PFSK-1 (cell line): Measurements from ENCODE around the gene PRDM15.

Experiments
- FOXP2 ChIP-seq: optimal IDR thresholded peaks from 2 replicates; pipeline ENCODE3; 2011; ENCODE audit warnings: borderline replicate concordance, control low read depth, inconsistent platforms; ENCODE audit not compliant: insufficient read depth; ENCODE audit errors: extremely low read length, extremely low read depth
- POLR2AphosphoS5 ChIP-seq: IDR thresholded peaks from 2 replicates; pipeline ENCODE4 v1.6.1; 2012; ENCODE audit warnings: low read depth, mild to moderate bottlenecking, control low read depth, low read length, moderate library complexity
- SIN3A ChIP-seq: IDR thresholded peaks from 2 replicates; pipeline ENCODE4 v1.6.1; 2012; ENCODE audit warnings: mild to moderate bottlenecking, low read length, moderate library complexity, borderline replicate concordance; ENCODE audit not compliant: insufficient read depth
- TAF1 ChIP-seq: IDR thresholded peaks from 2 replicates; pipeline ENCODE4 v1.6.1; 2012; ENCODE audit warnings: low read length, control low read depth, borderline replicate concordance; ENCODE audit not compliant: insufficient read depth
- TF ChIP-seq, protein P1 (sequence below), 2 experiments: IDR thresholded peaks; 2 replicates each; pipeline versions ENCODE4 v1.6.1 to v1.8.0; 2011 to 2012; ENCODE audit warnings: low read depth in 2 of 2, low read length in 2 of 2, control low read depth in 1 of 2, inconsistent platforms in 1 of 2, mild to moderate bottlenecking in 1 of 2, moderate library complexity in 1 of 2; ENCODE audit not compliant: insufficient read depth in 1 of 2

Gene PRDM15

DNA sequence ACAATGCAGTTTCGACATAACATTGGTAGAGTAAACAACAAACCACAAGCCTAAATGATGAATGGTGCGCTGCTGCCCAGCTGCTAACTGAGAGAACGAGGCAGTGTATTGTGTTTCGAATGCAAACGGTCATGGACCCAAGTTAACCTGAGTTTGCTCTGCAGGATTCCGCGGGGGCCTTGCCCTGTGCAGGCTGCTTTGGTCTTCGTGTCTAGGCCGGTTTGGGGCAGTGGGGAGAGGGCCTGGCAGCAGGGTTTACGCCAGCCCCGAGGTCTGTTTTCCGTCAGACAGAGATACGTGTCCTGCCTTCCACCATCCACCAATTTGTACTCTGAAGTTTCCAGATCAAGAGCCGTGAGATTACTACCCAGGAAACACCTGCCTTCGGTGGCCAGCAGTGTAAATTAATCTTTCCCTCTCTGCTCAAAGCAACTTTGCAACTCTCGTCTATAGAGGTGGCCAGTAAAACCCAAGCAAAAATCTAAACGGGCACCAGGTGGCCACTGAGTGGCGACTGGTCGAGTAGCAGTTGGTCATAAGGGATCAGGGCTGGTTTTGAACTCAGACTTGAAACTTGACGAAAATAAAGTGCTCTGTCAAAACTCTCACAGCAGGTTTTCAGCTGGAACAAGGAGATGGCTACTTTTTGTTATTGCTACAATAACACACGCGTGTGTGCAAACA, 6.3 kb upstream of the PRDM15 start:
- TF ChIP-seq SIN3A = no peak
- no peak for TF ChIP-seq TAF1
- TF ChIP-seq FOXP2 = no peak
- no peak for TF ChIP-seq POLR2AphosphoS5
- TF ChIP-seq, protein P1, sequence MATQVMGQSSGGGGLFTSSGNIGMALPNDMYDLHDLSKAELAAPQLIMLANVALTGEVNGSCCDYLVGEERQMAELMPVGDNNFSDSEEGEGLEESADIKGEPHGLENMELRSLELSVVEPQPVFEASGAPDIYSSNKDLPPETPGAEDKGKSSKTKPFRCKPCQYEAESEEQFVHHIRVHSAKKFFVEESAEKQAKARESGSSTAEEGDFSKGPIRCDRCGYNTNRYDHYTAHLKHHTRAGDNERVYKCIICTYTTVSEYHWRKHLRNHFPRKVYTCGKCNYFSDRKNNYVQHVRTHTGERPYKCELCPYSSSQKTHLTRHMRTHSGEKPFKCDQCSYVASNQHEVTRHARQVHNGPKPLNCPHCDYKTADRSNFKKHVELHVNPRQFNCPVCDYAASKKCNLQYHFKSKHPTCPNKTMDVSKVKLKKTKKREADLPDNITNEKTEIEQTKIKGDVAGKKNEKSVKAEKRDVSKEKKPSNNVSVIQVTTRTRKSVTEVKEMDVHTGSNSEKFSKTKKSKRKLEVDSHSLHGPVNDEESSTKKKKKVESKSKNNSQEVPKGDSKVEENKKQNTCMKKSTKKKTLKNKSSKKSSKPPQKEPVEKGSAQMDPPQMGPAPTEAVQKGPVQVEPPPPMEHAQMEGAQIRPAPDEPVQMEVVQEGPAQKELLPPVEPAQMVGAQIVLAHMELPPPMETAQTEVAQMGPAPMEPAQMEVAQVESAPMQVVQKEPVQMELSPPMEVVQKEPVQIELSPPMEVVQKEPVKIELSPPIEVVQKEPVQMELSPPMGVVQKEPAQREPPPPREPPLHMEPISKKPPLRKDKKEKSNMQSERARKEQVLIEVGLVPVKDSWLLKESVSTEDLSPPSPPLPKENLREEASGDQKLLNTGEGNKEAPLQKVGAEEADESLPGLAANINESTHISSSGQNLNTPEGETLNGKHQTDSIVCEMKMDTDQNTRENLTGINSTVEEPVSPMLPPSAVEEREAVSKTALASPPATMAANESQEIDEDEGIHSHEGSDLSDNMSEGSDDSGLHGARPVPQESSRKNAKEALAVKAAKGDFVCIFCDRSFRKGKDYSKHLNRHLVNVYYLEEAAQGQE (IDR thresholded peaks at IDR 0.05; ENCODE audit: insufficient read depth in 1 of 2, low read depth in 2 of 2, low read length in 2 of 2) = no peak

DNA sequence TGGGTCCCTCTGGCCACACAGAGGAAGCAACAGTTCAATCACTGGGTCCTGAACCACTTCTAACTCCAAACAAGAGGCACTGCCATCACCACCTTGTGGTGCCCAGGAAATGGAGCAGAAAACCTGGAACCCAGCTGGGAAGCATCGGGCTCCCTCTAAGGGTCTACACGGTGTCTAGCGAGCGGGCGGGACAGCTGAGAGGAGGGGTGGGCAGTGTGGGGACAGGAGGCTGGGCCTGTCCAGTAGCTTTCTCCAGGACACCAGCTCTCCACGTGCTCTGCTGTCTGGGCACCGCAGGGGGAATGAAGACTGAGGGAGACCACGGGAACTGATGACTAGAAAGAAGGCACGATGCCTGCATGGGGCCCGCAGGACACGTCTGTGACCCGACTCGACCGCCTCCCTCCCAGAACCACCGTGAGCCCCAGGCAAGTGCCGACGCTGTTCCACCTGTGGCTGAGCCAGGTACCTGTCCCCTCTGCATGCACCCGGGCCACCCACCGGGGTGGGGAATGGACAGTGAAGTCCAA, 5.4 kb upstream of the PRDM15 start:
- no peak for TF ChIP-seq FOXP2
- TF ChIP-seq, protein P1 (IDR thresholded peaks at IDR 0.05; ENCODE audit: insufficient read depth in 1 of 2, low read depth in 2 of 2, low read length in 2 of 2) = no peak
- TF ChIP-seq POLR2AphosphoS5 = no peak
- no peak for TF ChIP-seq SIN3A
- TF ChIP-seq TAF1 = no peak

GRCh38 chr21:41883582-41883981, 4.4 kb upstream of the PRDM15 start:
- TF ChIP-seq FOXP2 (no peak), SIN3A (no peak), TAF1 (no peak), POLR2AphosphoS5 (no peak)
- TF ChIP-seq, protein P1 (IDR thresholded peaks at IDR 0.05; ENCODE audit: insufficient read depth in 1 of 2, low read depth in 2 of 2, low read length in 2 of 2) = no peak

DNA sequence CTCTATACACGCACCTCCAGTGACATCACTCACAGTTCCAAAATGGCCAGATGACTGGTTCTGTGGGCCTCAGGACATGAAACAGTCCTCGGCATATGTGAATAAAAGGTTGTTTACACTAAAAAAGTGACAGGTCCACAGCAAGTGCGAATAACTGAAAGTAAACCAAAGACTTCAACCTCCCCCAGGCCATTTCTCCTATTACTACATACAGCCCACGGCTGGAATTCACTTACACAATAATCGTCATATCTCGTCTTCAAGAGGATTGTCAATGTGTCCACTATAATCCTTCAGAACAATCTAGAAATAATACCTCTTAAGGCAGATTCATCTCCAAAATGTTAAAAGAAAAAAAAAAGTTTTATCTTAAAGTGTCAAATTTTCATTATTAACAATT, 1.9 kb upstream of the PRDM15 start:
- TF ChIP-seq, protein P1 (IDR thresholded peaks at IDR 0.05; ENCODE audit: insufficient read depth in 1 of 2, low read depth in 2 of 2, low read length in 2 of 2) = no peak

GRCh38 chr21:41880153-41880552, 1.0 kb upstream of the PRDM15 start:
- TF ChIP-seq POLR2AphosphoS5 (no peak), FOXP2 (no peak), SIN3A (no peak), TAF1 (no peak)
- TF ChIP-seq, protein P1 (IDR thresholded peaks at IDR 0.05; ENCODE audit: insufficient read depth in 1 of 2, low read depth in 2 of 2, low read length in 2 of 2) = no peak
